ENCODE data around the gene KCNH1. TPM values are rescaled to one million over a fixed set of nuclear protein-coding genes. Genes with fewer than 3 reads are reported as not detected.

The KCNH1 gene
- polyA plus RNA-seq, 1 donor from 2014 or later: 3.9 TPM

DNA sequence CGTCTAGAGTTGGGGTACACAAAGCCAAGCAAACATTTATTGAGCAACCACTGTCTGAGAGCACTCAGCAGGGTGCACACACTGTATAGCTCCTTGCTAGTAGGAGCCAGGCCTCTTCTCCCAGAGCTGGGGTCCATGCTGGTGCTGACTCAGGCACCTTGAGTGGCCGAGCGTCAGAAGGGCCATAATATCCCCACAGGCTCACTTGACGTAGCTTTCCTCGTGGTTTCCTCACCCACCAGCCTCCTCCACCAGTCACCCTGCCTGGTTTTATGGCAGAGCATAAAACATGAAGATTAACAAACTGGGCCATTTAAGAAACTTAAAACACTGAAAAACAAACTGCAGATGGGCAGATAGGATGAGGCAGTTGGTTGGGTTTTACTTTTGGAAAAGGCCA is 443.7 kb downstream of the KCNH1 start:
- Histone ChIP-seq H3K27me3 (ENCODE audit: insufficient read depth, low read depth, low read length) (no peaks in the 10 kb centered on the region), H3K79me2 (replicated peaks; ENCODE audit: insufficient read depth, low read length) (no peaks in the 10 kb centered on the region), H3K27ac (ENCODE audit: low read length) (no peak overlapping the region), H4K20me1 (ENCODE audit: insufficient read depth) (no peaks in the 10 kb centered on the region), H3K9me3 (ENCODE audit: low read length) (no peaks in the 10 kb centered on the region), H3K9me2 (ENCODE audit: insufficient read depth, low read length) (no peaks in the 10 kb centered on the region), H2AFZ (ENCODE audit: low read depth, low read length) (no peak overlapping the region), H3K4me3 (ENCODE audit: low read length) (no peak overlapping the region), H3K4me2 (ENCODE audit: low read length) (no peak overlapping the region), H3F3A (ENCODE audit: insufficient read depth, low read length, poor library complexity, severe bottlenecking) (no peaks in the 10 kb centered on the region), H3K36me3 (ENCODE audit: insufficient read depth, low read length) (no peaks in the 10 kb centered on the region), H3K9ac (ENCODE audit: low read length) (no peak overlapping the region)
- TF ChIP-seq RAD21 (conservative IDR thresholded peaks at IDR 0.05) (no peak), SMC3 (conservative IDR thresholded peaks at IDR 0.05; ENCODE audit: poor library complexity) (no peak), CTCF (IDR thresholded peaks at IDR 0.05; ENCODE audit: poor library complexity, severe bottlenecking) (no peak), MXI1 (conservative IDR thresholded peaks at IDR 0.05; ENCODE audit: poor library complexity, severe bottlenecking) (no peak), EZH2 (IDR thresholded peaks at IDR 0.05; ENCODE audit: borderline replicate concordance, insufficient read depth, low read length, poor library complexity, severe bottlenecking) (no peak), TAF1 (IDR thresholded peaks at IDR 0.05; ENCODE audit: low read depth) (no peak), REST (IDR thresholded peaks at IDR 0.05; ENCODE audit: borderline replicate concordance) (no peak), POLR2AphosphoS5 (IDR thresholded peaks at IDR 0.05) (no peak), EP300 (conservative IDR thresholded peaks at IDR 0.05; ENCODE audit: poor library complexity, severe bottlenecking) (no peak)

- Histone ChIP-seq H3K27me3 (ENCODE audit: insufficient read depth, low read depth, low read length) (no peaks in the 10 kb centered on the region), H4K20me1 (ENCODE audit: insufficient read depth) (no peaks in the 10 kb centered on the region), H3K4me3 (ENCODE audit: low read length) (no peak overlapping the region), H3F3A (ENCODE audit: insufficient read depth, low read length, poor library complexity, severe bottlenecking) (no peaks in the 10 kb centered on the region), H3K9me3 (ENCODE audit: low read length) (no peaks in the 10 kb centered on the region), H3K36me3 (ENCODE audit: insufficient read depth, low read length) (no peaks in the 10 kb centered on the region), H3K9ac (ENCODE audit: low read length) (no peak overlapping the region), H2AFZ (ENCODE audit: low read depth, low read length) (no peak overlapping the region), H3K9me2 (ENCODE audit: insufficient read depth, low read length) (no peaks in the 10 kb centered on the region), H3K79me2 (replicated peaks; ENCODE audit: insufficient read depth, low read length) (no peaks in the 10 kb centered on the region), H3K27ac (ENCODE audit: low read length) (no peak overlapping the region), H3K4me2 (ENCODE audit: low read length) (no peak overlapping the region)
- TF ChIP-seq EP300 (conservative IDR thresholded peaks at IDR 0.05; ENCODE audit: poor library complexity, severe bottlenecking): no peak
These were observed 444.1 kb downstream of the KCNH1 start for GRCh38 chr1:210689826-210690225.

Data from neural cell (in vitro differentiated cells).